ENCODE data around the gene SLC25A12. TPM values are rescaled to one million over a fixed set of nuclear protein-coding genes. Genes with fewer than 3 reads are reported as not detected.
"Not testable (repeated sequence)": the region's sequence is repeated elsewhere in the genome, so short reads cannot be mapped to it uniquely, and the experiment has no call there.

SLC25A12 gene
- total RNA-seq, 4 donors from 2014 or later, result 18.5 to 37.4 (median 24.9) TPM

GRCh38 chr2:171788316-171788993 is 105.6 kb downstream of the SLC25A12 start:
- Histone ChIP-seq H3K36me3 (peaks cover 73% of the 10 kb centered on the region), H3K4me1 (no peaks in the 10 kb centered on the region), H3K27me3 (no peaks in the 10 kb centered on the region), H3K4me3 (no peak overlapping the region), H3K9me3 (no peaks in the 10 kb centered on the region), H3K27ac (no peak overlapping the region)
- TF ChIP-seq EP300 (IDR thresholded peaks at IDR 0.05), result no peak
- no peak for TF ChIP-seq POLR2A (IDR thresholded peaks at IDR 0.05)
- TF ChIP-seq CTCF (IDR thresholded peaks at IDR 0.05), result no peak
- no peak for TF ChIP-seq POLR2AphosphoS5 (IDR thresholded peaks at IDR 0.05)
- no peak for DNase-seq (ENCODE audit: low spot score in 2 of 2)
- WGBS, result 66% methylated on average over 7 of the region's 7 CpGs

- Histone ChIP-seq H3K36me3 (peaks cover 78% of the 10 kb centered on the region), H3K9me3 (no peaks in the 10 kb centered on the region), H3K4me3 (no peak overlapping the region), H3K27me3 (no peaks in the 10 kb centered on the region), H3K27ac (no peak overlapping the region), H3K4me1 (no peaks in the 10 kb centered on the region)
- TF ChIP-seq EP300 (IDR thresholded peaks at IDR 0.05) (no peak), POLR2A (IDR thresholded peaks at IDR 0.05) (no peak), POLR2AphosphoS5 (IDR thresholded peaks at IDR 0.05) (no peak), CTCF (IDR thresholded peaks at IDR 0.05) (no peak)
- no peak for DNase-seq (ENCODE audit: low spot score in 2 of 2)
- 79% methylated on average over 11 of the region's 11 CpGs for WGBS
These were observed 106.5 kb downstream of the SLC25A12 start for GRCh38 chr2:171787333-171788072.

GRCh38 chr2:171785450-171785849 is 108.6 kb downstream of the SLC25A12 start:
- 100% methylated on average over 3 of the region's 3 CpGs for WGBS
- peaks cover 65% of the 10 kb centered on the region for H3K36me3 ChIP-seq

GRCh38 chr2:171778515-171778914 is 115.5 kb downstream of the SLC25A12 start:
- no peak for DNase-seq (ENCODE audit: low spot score in 2 of 2)
- no peak overlapping the region for H3K27ac ChIP-seq
- H3K36me3 ChIP-seq, result peaks cover 7% of the 10 kb centered on the region
- no peaks in the 10 kb centered on the region for H3K9me3 ChIP-seq
- 93% methylated on average over 3 of the region's 3 CpGs for WGBS
- H3K4me3 ChIP-seq, result no peak overlapping the region
- no peaks in the 10 kb centered on the region for H3K27me3 ChIP-seq
- no peak for TF ChIP-seq EP300 (IDR thresholded peaks at IDR 0.05)
- H3K4me1 ChIP-seq, result no peaks in the 10 kb centered on the region

More at GRCh38 chr2:171785450-171785849, 108.6 kb downstream of the SLC25A12 start:
- Histone ChIP-seq H3K27me3 (no peaks in the 10 kb centered on the region), H3K4me3 (no peak overlapping the region), H3K4me1 (no peaks in the 10 kb centered on the region), H3K27ac (no peak overlapping the region), H3K9me3 (no peaks in the 10 kb centered on the region)
- no peak for TF ChIP-seq CTCF (IDR thresholded peaks at IDR 0.05)
- no peak for TF ChIP-seq POLR2A (IDR thresholded peaks at IDR 0.05)
- TF ChIP-seq POLR2AphosphoS5 (IDR thresholded peaks at IDR 0.05), result no peak
- no peak for TF ChIP-seq EP300 (IDR thresholded peaks at IDR 0.05)
- no peak for DNase-seq (ENCODE audit: low spot score in 2 of 2)

GRCh38 chr2:171774581-171774980 is 119.5 kb downstream of the SLC25A12 start:
- H3K9me3 ChIP-seq; H3K4me3 ChIP-seq; H3K27ac ChIP-seq; H3K4me1 ChIP-seq; DNase-seq (ENCODE audit: low spot score in 2 of 2); H3K36me3 ChIP-seq; H3K27me3 ChIP-seq: not testable (repeated sequence)
- WGBS, result 97% methylated on average over 14 of the region's 35 CpGs

- no peak overlapping the region for H3K4me3 ChIP-seq
- H3K9me3 ChIP-seq, result peaks cover 7% of the 10 kb centered on the region
- H3K27ac ChIP-seq, result no peak overlapping the region
- H3K36me3 ChIP-seq, result no peaks in the 10 kb centered on the region
- no peaks in the 10 kb centered on the region for H3K27me3 ChIP-seq
- WGBS, result 93% methylated on average over 5 of the region's 5 CpGs
- TF ChIP-seq POLR2AphosphoS5 (IDR thresholded peaks at IDR 0.05) (no peak), EP300 (IDR thresholded peaks at IDR 0.05) (no peak), CTCF (IDR thresholded peaks at IDR 0.05) (no peak), POLR2A (IDR thresholded peaks at IDR 0.05) (no peak)
- DNase-seq (ENCODE audit: low spot score in 2 of 2), result no peak
- no peaks in the 10 kb centered on the region for H3K4me1 ChIP-seq
These were observed 121.7 kb downstream of the SLC25A12 start for GRCh38 chr2:171772373-171772772.

Data from suprapubic skin (tissue), 4 donors.